Astrocyte (in vitro differentiated cells and primary cell): ENCODE data around the gene MOB3A. TPM values are rescaled to one million over a fixed set of nuclear protein-coding genes. Genes with fewer than 3 reads are reported as not detected.
"Not testable (repeated sequence)": the region's sequence is repeated elsewhere in the genome, so short reads cannot be mapped to it uniquely, and the experiment has no call there.

ENCODE experiments used
- DNase-seq: peaks from one replicate; pipeline ENCODE4 v3.0.0-alpha.2; 2010; ENCODE audit warnings: low read depth
- FAIRE-seq: peaks from 2 replicates; lab custom pipeline; 2011; peaks lifted over from hg19 to GRCh38; lab: Jason Lieb, UNC
- H2AFZ ChIP-seq: 2 replicates; pipeline ENCODE4 v1.6.0; 2012; ENCODE audit warnings: low read depth, low read length, inconsistent platforms
- H3K27ac ChIP-seq: 2 replicates; pipeline ENCODE4 v1.5.1; 2011; ENCODE audit warnings: low read depth, low read length, inconsistent platforms
- H3K27me3 ChIP-seq: 2 replicates; pipeline ENCODE4 v1.6.0; 2011; ENCODE audit warnings: low read length, inconsistent platforms; ENCODE audit not compliant: insufficient read depth
- H3K36me3 ChIP-seq: 2 replicates; pipeline ENCODE4 v1.5.1; 2011; ENCODE audit warnings: low read length, inconsistent platforms; ENCODE audit not compliant: insufficient read depth
- H3K4me1 ChIP-seq: 2 replicates; pipeline ENCODE4 v1.5.1; 2011; ENCODE audit warnings: low read length, inconsistent platforms; ENCODE audit not compliant: insufficient read depth
- H3K4me2 ChIP-seq: 2 replicates; pipeline ENCODE4 v1.6.0; 2012; ENCODE audit warnings: low read length, inconsistent platforms
- H3K4me3 ChIP-seq: 2 replicates; pipeline ENCODE4 v1.5.1; 2011; ENCODE audit warnings: low read depth, mild to moderate bottlenecking, low read length, inconsistent platforms; ENCODE audit not compliant: insufficient read depth
- H3K79me2 ChIP-seq: 2 replicates; pipeline ENCODE4 v1.6.0; 2012; ENCODE audit warnings: mild to moderate bottlenecking, low read length, inconsistent platforms; ENCODE audit not compliant: insufficient read depth
- H3K9ac ChIP-seq: 2 replicates; pipeline ENCODE4 v1.6.0; 2012; ENCODE audit warnings: mild to moderate bottlenecking, low read length, inconsistent platforms
- H3K9me3 ChIP-seq: 2 replicates; pipeline ENCODE4 v1.5.1; 2012; ENCODE audit warnings: low read depth, mild to moderate bottlenecking, low read length, inconsistent platforms; ENCODE audit not compliant: insufficient read depth
- H4K20me1 ChIP-seq: 2 replicates; pipeline ENCODE4 v1.6.0; 2012; ENCODE audit warnings: low read length, inconsistent platforms; ENCODE audit not compliant: insufficient read depth
- H3K27ac Mint-ChIP-seq: one replicate; pipeline ENCODE4 v1.8.0; 2021; ENCODE audit warnings: mild to moderate bottlenecking, mixed read lengths; ENCODE audit not compliant: unreplicated experiment
- H3K27me3 Mint-ChIP-seq: one replicate; pipeline ENCODE4 v1.8.0; 2021; ENCODE audit warnings: low read depth, mixed read lengths; ENCODE audit not compliant: unreplicated experiment
- H3K36me3 Mint-ChIP-seq: one replicate; pipeline ENCODE4 v1.8.0; 2021; ENCODE audit warnings: low read depth, mixed read lengths; ENCODE audit not compliant: unreplicated experiment
- H3K4me1 Mint-ChIP-seq: one replicate; pipeline ENCODE4 v1.8.0; 2021; ENCODE audit warnings: low read depth, mixed read lengths; ENCODE audit not compliant: unreplicated experiment
- H3K4me3 Mint-ChIP-seq: one replicate; pipeline ENCODE4 v1.8.0; 2021; ENCODE audit warnings: mild to moderate bottlenecking, moderate library complexity, mixed read lengths; ENCODE audit not compliant: unreplicated experiment
- H3K9me3 Mint-ChIP-seq: one replicate; pipeline ENCODE4 v1.8.0; 2021; ENCODE audit warnings: mild to moderate bottlenecking, mixed read lengths; ENCODE audit not compliant: unreplicated experiment
- EZH2 ChIP-seq: IDR thresholded peaks from 2 replicates; pipeline ENCODE4 v1.6.1; 2012; ENCODE audit warnings: mild to moderate bottlenecking, low read length, inconsistent platforms; ENCODE audit not compliant: insufficient read depth
- total RNA-seq: library from RNA; stranded (reverse); gene quantifications from 2 replicates; pipeline ENCODE4 v1.2.1, GENCODE V29; 2021
- TF ChIP-seq, protein P1 (sequence below): IDR thresholded peaks from 2 replicates; pipeline ENCODE4 v1.5.1; 2011; ENCODE audit warnings: low read depth, mild to moderate bottlenecking, inconsistent platforms, low read length, moderate library complexity; ENCODE audit not compliant: insufficient read depth

The MOB3A gene
- total RNA-seq, 1 donor from 2014 or later, result 45.3 TPM

DNA sequence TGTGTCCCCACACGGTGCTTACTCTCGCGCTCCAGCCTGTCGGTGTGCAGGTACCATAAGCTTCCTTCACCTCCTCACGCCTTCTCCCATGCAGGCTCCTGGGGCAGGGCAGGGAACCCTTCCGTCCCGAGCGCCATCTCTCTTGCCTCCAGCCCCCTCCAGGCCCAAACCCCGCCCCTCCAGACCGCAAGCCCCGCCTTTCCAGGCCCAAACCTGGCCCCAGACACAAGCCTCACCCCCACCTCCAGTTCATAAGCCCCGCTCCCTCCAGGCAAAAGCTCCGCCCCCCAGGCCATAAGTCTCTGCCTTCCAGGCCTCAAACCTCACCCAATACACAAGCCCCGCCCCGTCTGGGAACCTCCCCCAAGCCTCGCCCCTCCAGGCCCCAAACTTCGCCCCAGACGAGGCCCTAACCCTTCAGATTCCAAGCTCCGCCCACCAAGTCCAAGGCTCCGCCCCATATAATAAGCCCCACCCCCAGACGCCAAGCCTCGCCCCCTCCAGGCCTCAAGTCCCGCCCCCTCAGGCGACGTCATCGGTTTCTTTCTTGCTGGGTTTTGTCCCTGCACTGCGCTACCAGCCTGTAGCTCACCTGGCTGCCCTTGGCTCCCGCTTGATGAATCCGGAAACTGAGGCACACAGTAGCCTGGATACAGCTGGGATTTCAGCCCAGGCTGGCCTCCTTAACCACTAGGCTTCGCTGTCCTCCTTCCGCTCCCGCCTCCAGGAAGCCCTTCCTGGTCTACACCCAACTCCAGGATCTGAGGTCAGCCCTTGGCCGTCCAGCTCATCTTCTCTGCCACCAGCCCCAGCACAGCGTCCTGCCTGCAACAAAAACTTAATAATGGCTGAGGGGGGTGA, 61.2 kb downstream of the MOB3A start:
- TF ChIP-seq, protein P1, sequence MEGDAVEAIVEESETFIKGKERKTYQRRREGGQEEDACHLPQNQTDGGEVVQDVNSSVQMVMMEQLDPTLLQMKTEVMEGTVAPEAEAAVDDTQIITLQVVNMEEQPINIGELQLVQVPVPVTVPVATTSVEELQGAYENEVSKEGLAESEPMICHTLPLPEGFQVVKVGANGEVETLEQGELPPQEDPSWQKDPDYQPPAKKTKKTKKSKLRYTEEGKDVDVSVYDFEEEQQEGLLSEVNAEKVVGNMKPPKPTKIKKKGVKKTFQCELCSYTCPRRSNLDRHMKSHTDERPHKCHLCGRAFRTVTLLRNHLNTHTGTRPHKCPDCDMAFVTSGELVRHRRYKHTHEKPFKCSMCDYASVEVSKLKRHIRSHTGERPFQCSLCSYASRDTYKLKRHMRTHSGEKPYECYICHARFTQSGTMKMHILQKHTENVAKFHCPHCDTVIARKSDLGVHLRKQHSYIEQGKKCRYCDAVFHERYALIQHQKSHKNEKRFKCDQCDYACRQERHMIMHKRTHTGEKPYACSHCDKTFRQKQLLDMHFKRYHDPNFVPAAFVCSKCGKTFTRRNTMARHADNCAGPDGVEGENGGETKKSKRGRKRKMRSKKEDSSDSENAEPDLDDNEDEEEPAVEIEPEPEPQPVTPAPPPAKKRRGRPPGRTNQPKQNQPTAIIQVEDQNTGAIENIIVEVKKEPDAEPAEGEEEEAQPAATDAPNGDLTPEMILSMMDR, result no peak
- no peak for TF ChIP-seq EZH2
- FAIRE-seq (no peak), DNase-seq (no peak)
- no peaks in the 10 kb centered on the region for H3K36me3 ChIP-seq
- no peak overlapping the region for H3K27ac Mint-ChIP-seq
- no peaks in the 10 kb centered on the region for H3K79me2 ChIP-seq
- no peaks in the 10 kb centered on the region for H3K36me3 Mint-ChIP-seq
- H3K4me1 ChIP-seq, result peaks cover 10% of the 10 kb centered on the region
- no peaks in the 10 kb centered on the region for H4K20me1 ChIP-seq
- H3K4me3 Mint-ChIP-seq, result no peak overlapping the region
- H3K27me3 ChIP-seq, result no peaks in the 10 kb centered on the region
- no peak overlapping the region for H2AFZ ChIP-seq
- peaks cover 6% of the 10 kb centered on the region for H3K4me1 Mint-ChIP-seq
- no peak overlapping the region for H3K4me3 ChIP-seq
- peaks cover 4% of the 10 kb centered on the region for H3K9me3 ChIP-seq
- no peak overlapping the region for H3K27ac ChIP-seq
- no peak overlapping the region for H3K4me2 ChIP-seq
- H3K27me3 Mint-ChIP-seq, result no peaks in the 10 kb centered on the region
- H3K9me3 Mint-ChIP-seq, result peaks cover 2% of the 10 kb centered on the region
- no peak overlapping the region for H3K9ac ChIP-seq

DNA sequence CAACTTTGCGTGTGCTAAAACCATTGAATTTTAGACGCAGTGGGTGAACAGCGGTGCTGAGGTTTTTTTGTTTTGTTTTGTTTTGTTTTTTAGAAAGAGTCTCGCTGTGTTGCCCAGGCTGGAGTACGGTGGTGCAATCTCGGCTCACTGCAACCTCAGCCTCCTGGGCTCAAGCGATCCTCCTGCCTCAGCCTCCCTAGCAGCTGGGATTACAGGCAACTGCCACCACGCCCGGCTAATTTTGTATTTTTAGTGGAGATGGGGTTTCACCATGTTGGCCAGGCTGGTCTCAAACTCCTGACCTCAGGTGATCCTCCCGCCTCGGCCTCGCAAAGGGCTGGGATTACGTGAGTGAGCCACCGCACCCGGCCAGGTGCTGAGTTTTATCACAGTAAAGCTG, 61.9 kb downstream of the MOB3A start:
- H4K20me1 ChIP-seq, H3K27ac ChIP-seq, H3K27ac Mint-ChIP-seq, H3K4me3 Mint-ChIP-seq, H3K4me3 ChIP-seq, H3K4me1 Mint-ChIP-seq, H3K9ac ChIP-seq, H3K79me2 ChIP-seq, H3K4me2 ChIP-seq, H3K36me3 Mint-ChIP-seq, H3K9me3 ChIP-seq, FAIRE-seq, H3K9me3 Mint-ChIP-seq, H3K36me3 ChIP-seq, H3K27me3 Mint-ChIP-seq, H2AFZ ChIP-seq, DNase-seq, H3K27me3 ChIP-seq: not testable (repeated sequence)
- H3K4me1 ChIP-seq, result peaks cover 10% of the 10 kb centered on the region

DNA sequence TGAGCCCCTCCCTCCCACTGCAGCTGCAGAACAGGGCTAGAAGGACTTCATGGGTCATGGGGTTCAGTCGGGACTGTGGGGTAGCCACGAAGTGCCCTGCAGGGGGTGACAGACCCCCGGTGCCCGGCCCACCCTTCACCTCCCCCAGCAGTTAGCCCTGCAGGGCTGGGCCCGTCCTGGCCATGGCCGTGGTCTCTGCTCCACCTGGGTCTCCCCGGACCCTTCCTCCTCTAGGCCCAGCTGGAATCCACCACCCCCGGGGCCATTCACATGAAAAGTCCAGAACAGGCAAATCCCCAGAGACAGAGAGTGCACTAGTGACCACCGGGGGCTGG, 62.3 kb downstream of the MOB3A start:
- H3K9me3 Mint-ChIP-seq, result peaks cover 2% of the 10 kb centered on the region
- H3K27me3 Mint-ChIP-seq, result no peaks in the 10 kb centered on the region
- H3K4me1 ChIP-seq, result peaks cover 12% of the 10 kb centered on the region
- no peaks in the 10 kb centered on the region for H3K27me3 ChIP-seq
- no peak overlapping the region for H3K27ac ChIP-seq
- peaks cover 6% of the 10 kb centered on the region for H3K4me1 Mint-ChIP-seq
- no peak overlapping the region for H3K4me3 Mint-ChIP-seq
- no peaks in the 10 kb centered on the region for H4K20me1 ChIP-seq
- H3K9me3 ChIP-seq, result peaks cover 4% of the 10 kb centered on the region
- H3K9ac ChIP-seq, result no peak overlapping the region
- no peaks in the 10 kb centered on the region for H3K36me3 Mint-ChIP-seq
- H3K27ac Mint-ChIP-seq, result no peak overlapping the region
- no peaks in the 10 kb centered on the region for H3K79me2 ChIP-seq
- H3K4me3 ChIP-seq, result no peak overlapping the region
- no peak for DNase-seq
- H2AFZ ChIP-seq, result no peak overlapping the region
- H3K36me3 ChIP-seq, result no peaks in the 10 kb centered on the region
- TF ChIP-seq, protein P1, result no peak
- no peak for TF ChIP-seq EZH2
- H3K4me2 ChIP-seq, result no peak overlapping the region
- no peak for FAIRE-seq
